Heart right ventricle (tissue), 16 donors: ENCODE measurements around the gene ISM2. TPM values are rescaled to one million over a fixed set of nuclear protein-coding genes. Genes with fewer than 3 reads are reported as not detected.
"Not testable (repeated sequence)": the region's sequence is repeated elsewhere in the genome, so short reads cannot be mapped to it uniquely, and the experiment has no call there.

Source experiments
- ATAC-seq, 8 donors: fragments of 200-7000 bp; cut with Tn5 transposase; one replicate each; pipeline ENCODE4 v1.9.1; 2020; ENCODE audit warnings: mild to moderate bottlenecking in 8 of 8, moderate library complexity in 8 of 8, moderate number of reproducible peaks in 1 of 8
- DNase-seq, 2 donors: peaks; one replicate each; pipeline ENCODE4 v3.0.0-alpha.2; 2020
- H3K27ac ChIP-seq, 10 donors: fragments of 200-600 bp; sonication (generic) in 2 of 10; one replicate each; pipeline versions ENCODE4 v1.5.0 to v1.8.0; 2020 to 2022; ENCODE audit warnings: mild to moderate bottlenecking in 3 of 10
- H3K27me3 ChIP-seq, 7 donors: fragments of 200-600 bp; one replicate each; pipeline ENCODE4 v1.8.0; 2021 to 2022; ENCODE audit warnings: mild to moderate bottlenecking in 2 of 7
- H3K36me3 ChIP-seq, 9 donors: fragments of 200-600 bp; sonication (generic) in 1 of 9; one replicate each; pipeline versions ENCODE4 v1.5.0 to v1.8.0; 2020 to 2022; ENCODE audit warnings: mild to moderate bottlenecking in 2 of 9
- H3K4me1 ChIP-seq, 9 donors: fragments of 200-600 bp; sonication (generic) in 1 of 9; one replicate each; pipeline versions ENCODE4 v1.5.0 to v1.8.0; 2020 to 2022; ENCODE audit warnings: mild to moderate bottlenecking in 4 of 9
- H3K4me3 ChIP-seq, 10 donors: fragments of 200-600 bp; sonication (generic) in 2 of 10; one replicate each; pipeline versions ENCODE4 v1.5.0 to v1.8.0; 2020 to 2022; ENCODE audit warnings: mild to moderate bottlenecking in 7 of 10, moderate library complexity in 2 of 10
- H3K9me3 ChIP-seq, 11 donors: fragments of 200-600 bp in 10 of 11; sonication (generic) in 2 of 11; one replicate each; pipeline versions ENCODE4 v1.5.0 to v1.8.0; 2013 to 2022; ENCODE audit warnings: mild to moderate bottlenecking in 2 of 11, control low read depth in 1 of 11, moderate library complexity in 1 of 11
- WGBS, 2 donors: extraction: QIAGEN DNeasy Blood & Tissue Kit; methylation state at CpG; one replicate each; pipeline ENCODE4 v1.1.7; 2013; ENCODE audit warnings: inconsistent platforms in 1 of 2; 5-methylcytosine and 5-hydroxymethylcytosine counted together
- intact Hi-C, 10 donors: fragments of 100-400 bp; cut with DNase I; formaldehyde crosslinking; loops; one replicate each; pipeline versions ENCODE4 v1.11.1 to v1.14.2; 2022
- long read RNA-seq, 3 donors: library from polyadenylated mRNA; unstranded; transcript quantifications; one replicate each; pipeline ENCODE4 v2.0.0, GENCODE V29; 2020 to 2021
- polyA plus RNA-seq, 2 donors: library from polyadenylated mRNA; stranded (reverse); fragments of 200-250 nt; gene quantifications; one replicate each; pipeline ENCODE4 v1.2.3, GENCODE V29; 2013
- total RNA-seq, 10 donors: library from RNA; stranded (reverse); fragmentation: NEBNext Ultra II Directional in 3 of 10; extraction: Animal tissue kit (Norgen Biotek cat#: 25700) in 3 of 10; gene quantifications; one replicate each; pipeline versions ENCODE4 v1.2.1 to v1.2.4, GENCODE V29; 2021 to 2023
- TF ChIP-seq, protein P1 (sequence below), 9 donors: fragments of 200-600 bp; sonication (generic) in 2 of 9; IDR thresholded peaks; one replicate each; pipeline versions ENCODE4 v1.5.0 to v1.8.0; 2021 to 2022; ENCODE audit warnings: antibody characterized with exemption in 9 of 9, mild to moderate bottlenecking in 5 of 9, moderate library complexity in 1 of 9
- donor health status: Arrhythmogenic right ventricular cardiomyopathy.
- donor health status: ischemic (EF 13 %, LVEDD 7.1; RV severe dilation, severe dysfunction).
- donor health status: healthy with polysubstance abuse.
- donor health status: DM: no; HTN: yes; CAD: no.
- donor health status: DM: no; HTN: no; CAD: no.
- donor health status: ischemic (EF 25% LVEDD 6.9; RV normal size, moderate dysfunction).
- donor health status: ischemic (EF 25% LVEDD 5.7; RV mildly dilated, moderate dysfunction).
- donor health status: healthy.
- donor health status: DM: yes; HTN: yes; CAD: no.
- donor health status: Ischemic cardiomyopathy.
- donor health status: ischemic (EF 35%, LVEDD 5.7; RV mildly dilated, moderate dysfunction).
- donor health status: nonischemic (EF 11% LVEDD 7.7; RV severe dilation, severe dysfunction).
- donor health status: DM: yes; HTN: yes; CAD: no.
- donor health status: PGD.
- donor health status: ischemic (EF 29% LVEDD 5.4; RV normal size, mild dysfunction).
- donor health status: nonischemic (EF 23%, LVEDD 6.1; RV moderate dilation, normal function).

The ISM2 gene
- not detected for total RNA-seq
- not detected for polyA plus RNA-seq
- long read RNA-seq, donor 1, result 0 reads
- long read RNA-seq, donor 2, result 0 reads
- long read RNA-seq, donor 3, result 0 reads

DNA sequence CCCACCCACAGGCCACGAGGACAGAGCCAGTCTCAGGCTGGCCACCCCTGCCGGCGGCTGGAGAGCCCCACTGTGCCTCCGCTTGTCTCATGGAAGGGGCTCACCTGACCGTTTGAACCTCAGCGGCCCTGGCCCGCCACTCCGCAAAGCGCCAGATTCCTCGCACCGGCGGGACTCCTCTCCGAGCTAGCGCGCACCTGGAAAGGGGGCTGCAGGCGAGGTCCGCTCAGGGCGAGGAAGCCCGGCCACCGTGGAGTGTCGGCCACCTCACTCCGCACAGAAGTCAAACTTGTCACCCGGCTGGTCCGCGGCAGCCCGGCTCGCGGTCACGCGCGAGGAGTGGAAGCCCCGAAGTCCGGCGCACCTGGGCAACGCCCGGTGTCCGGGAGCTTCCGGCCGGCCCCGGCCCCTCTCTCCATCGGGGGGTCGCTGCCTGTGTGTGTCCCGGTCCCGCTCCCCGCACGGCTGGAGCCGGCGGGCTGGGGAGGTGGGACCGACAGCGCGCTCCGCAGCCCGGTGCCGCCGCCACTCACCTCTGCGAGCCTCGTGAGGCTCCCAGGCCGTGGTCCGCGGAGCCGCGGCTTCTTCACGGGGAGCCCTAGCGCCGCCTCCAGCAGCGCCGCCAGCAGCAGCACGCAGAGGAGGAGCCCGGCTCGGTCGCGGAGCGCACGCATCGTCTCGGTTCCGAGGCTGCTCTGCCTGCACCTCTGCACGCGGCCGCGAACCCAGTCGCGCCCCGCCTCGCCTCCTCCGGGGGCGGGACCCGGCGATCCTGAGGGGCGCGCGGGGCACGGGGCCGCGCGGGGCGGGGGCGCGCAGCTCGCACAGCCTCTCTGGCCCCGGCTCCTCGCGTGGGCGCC, at the start of gene ISM2:
TSS of gene ISM2 (minus strand) at position 697 of the 860 bp plus-strand sequence. CDS start at position 674, 23 bp downstream.
- intact Hi-C loops, result no loop called here
- 2% methylated on average over 80 to 104 of the region's 104 CpGs for WGBS, 2 donors
- Histone ChIP-seq H3K4me3 (peak within 1 kb of the TSS; percentile 25 to 60 (median 52)), H3K27me3 (peaks cover 12 to 46% (median 30%) of the 10 kb centered on the region in 7 donors), H3K9me3 (peaks cover 0 to 4% (median 0%) of the 10 kb centered on the region in 11 donors), H3K4me1 (peaks cover 4 to 22% (median 13%) of the 10 kb centered on the region in 9 donors), H3K27ac (no peak within 1 kb of the TSS), H3K36me3 (no peaks in the 10 kb centered on the region)
- ATAC-seq (peak in 7 of 8 donors; percentile 39 to 77 (median 53)), DNase-seq (peak in 1 of 2 donors; percentile 31)
- TF ChIP-seq, protein P1, sequence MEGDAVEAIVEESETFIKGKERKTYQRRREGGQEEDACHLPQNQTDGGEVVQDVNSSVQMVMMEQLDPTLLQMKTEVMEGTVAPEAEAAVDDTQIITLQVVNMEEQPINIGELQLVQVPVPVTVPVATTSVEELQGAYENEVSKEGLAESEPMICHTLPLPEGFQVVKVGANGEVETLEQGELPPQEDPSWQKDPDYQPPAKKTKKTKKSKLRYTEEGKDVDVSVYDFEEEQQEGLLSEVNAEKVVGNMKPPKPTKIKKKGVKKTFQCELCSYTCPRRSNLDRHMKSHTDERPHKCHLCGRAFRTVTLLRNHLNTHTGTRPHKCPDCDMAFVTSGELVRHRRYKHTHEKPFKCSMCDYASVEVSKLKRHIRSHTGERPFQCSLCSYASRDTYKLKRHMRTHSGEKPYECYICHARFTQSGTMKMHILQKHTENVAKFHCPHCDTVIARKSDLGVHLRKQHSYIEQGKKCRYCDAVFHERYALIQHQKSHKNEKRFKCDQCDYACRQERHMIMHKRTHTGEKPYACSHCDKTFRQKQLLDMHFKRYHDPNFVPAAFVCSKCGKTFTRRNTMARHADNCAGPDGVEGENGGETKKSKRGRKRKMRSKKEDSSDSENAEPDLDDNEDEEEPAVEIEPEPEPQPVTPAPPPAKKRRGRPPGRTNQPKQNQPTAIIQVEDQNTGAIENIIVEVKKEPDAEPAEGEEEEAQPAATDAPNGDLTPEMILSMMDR (IDR thresholded peaks at IDR 0.05), result no peak

DNA sequence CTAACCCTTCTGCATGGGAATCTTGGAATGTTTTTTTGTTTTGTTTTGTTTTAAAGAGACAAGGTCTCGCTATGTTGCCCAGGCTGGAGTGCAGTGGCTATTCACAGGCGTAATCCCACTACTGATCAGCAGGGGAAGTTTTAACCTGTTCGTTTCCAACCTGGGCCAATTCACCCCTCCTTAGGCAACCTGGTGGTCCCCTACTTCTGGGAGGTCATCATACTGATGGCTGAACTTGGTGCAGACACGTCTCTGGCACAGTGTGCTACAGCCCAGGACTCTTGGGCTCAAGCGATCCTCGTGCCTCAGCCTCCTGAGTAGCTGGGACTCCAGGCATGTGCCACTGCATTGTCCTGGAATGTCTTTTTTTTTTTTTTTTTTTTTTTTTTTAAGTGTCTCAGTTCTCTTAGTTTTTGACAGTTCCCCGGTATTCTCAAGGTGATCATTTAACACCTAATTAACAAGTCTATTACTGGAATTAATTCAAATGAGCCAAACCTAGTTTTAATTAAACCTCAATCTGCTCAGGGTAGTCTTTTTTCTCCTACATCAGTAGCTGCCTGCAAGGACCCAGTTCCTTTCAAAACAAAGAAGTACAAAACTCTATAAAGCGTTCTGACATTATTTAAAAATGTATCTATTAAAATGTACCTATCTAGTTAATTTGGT, 49.0 kb upstream of the ISM2 start:
- TF ChIP-seq, protein P1 (IDR thresholded peaks at IDR 0.05), result no peak
- WGBS, 2 donors, result 93% methylated on average over 8 of the region's 8 CpGs
- intact Hi-C loops, result loop anchor here in 4 of 10 donors (10.0 kb wide), 4 partner anchors 83 to 393 kb away; partner anchors contain the start of genes AHSA1 (in 1 of the 4) and VIPAS39 (in 1 of the 4)
- H3K27ac ChIP-seq, result no peak overlapping the region
- peaks cover 0 to 16% (median 10%) of the 10 kb centered on the region in 9 donors for H3K4me1 ChIP-seq
- DNase-seq (no peak), ATAC-seq (no peak)
- no peaks in the 10 kb centered on the region for H3K27me3 ChIP-seq
- H3K9me3 ChIP-seq, result no peaks in the 10 kb centered on the region
- no peak overlapping the region for H3K4me3 ChIP-seq
- H3K36me3 ChIP-seq, result peaks cover 0 to 84% (median 22%) of the 10 kb centered on the region in 9 donors

DNA sequence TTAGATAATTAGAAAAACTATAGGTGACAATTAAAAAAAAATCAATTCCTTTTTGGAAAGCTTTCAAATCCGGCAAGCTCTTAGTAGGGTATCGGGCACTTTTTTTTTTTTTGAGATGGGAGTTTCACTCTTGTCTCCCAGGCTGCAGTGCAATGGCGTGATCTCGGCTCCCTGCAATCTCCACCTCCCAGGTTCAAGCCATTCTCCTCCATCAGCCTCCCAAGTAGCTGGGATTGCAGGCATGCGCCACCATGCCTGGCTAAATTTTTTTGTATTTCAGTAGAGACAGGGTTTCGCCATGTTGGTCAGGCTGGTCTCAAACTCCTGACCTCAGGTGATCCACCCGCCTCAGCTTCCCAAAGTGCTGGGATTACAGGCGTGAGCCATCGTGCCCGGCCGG, 46.6 kb upstream of the ISM2 start:
- H3K4me1 ChIP-seq, result peaks cover 0 to 32% (median 15%) of the 10 kb centered on the region in 9 donors
- not testable (repeated sequence) for ATAC-seq, H3K4me3 ChIP-seq, H3K27me3 ChIP-seq, DNase-seq, H3K27ac ChIP-seq, H3K9me3 ChIP-seq
- 97 to 98% methylated on average over 11 of the region's 11 CpGs for WGBS, 2 donors
- intact Hi-C loops, result loop anchor here in 4 of 10 donors (10.0 kb wide), 4 partner anchors 80 to 390 kb away; partner anchors contain the start of genes AHSA1 (in 1 of the 4) and VIPAS39 (in 1 of the 4)
- H3K36me3 ChIP-seq, result peaks cover 0 to 69% (median 17%) of the 10 kb centered on the region in 9 donors

DNA sequence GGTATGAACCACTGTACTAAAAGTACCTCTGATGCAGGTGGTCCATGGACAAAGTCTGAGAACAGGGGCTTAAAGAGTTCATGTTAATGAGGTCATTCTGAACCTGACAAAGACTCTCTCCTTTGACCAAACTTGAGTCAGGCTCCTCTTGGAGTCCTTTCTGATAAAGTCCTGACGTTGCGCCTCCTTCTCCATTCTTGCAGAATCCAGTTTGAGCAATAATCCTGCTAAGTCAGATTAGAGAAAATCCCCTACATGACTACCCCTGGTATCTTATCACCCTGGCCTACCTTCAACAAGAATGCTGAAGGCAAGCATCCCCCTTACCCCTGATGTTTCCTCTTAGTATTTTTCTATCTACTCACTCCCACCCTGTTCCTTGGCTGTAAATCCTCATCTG, 46.0 kb upstream of the ISM2 start:
- Histone ChIP-seq H3K4me1 (peaks cover 0 to 32% (median 15%) of the 10 kb centered on the region in 9 donors), H3K27ac (no peak overlapping the region), H3K9me3 (no peaks in the 10 kb centered on the region), H3K36me3 (peaks cover 0 to 63% (median 17%) of the 10 kb centered on the region in 9 donors), H3K27me3 (no peaks in the 10 kb centered on the region), H3K4me3 (no peak overlapping the region)
- intact Hi-C loops, result loop anchor here in 4 of 10 donors (10.0 kb wide), 4 partner anchors 80 to 390 kb away; partner anchors contain the start of genes AHSA1 (in 1 of the 4) and VIPAS39 (in 1 of the 4)
- TF ChIP-seq, protein P1 (IDR thresholded peaks at IDR 0.05), result no peak
- WGBS, 2 donors, result 83 to 92% methylated on average over 2 of the region's 2 CpGs
- ATAC-seq (no peak), DNase-seq (no peak)
